SK-N-MC (cell line): Measurements from ENCODE around the gene GPC6.

ENCODE experiments used
- EZH2 ChIP-seq: fragments of 200-600 bp; sonication (generic); IDR thresholded peaks from one replicate; pipeline ENCODE4 v1.6.1; 2017; ENCODE audit warnings: antibody characterized with exemption
- FOXP2 ChIP-seq: optimal IDR thresholded peaks from 2 replicates; pipeline ENCODE3; 2011; ENCODE audit warnings: mild to moderate bottlenecking, moderate library complexity; ENCODE audit not compliant: insufficient read depth; ENCODE audit errors: extremely low read length, control extremely low read depth
- POLR2AphosphoS5 ChIP-seq: IDR thresholded peaks from 2 replicates; pipeline ENCODE4 v1.6.1; 2012; ENCODE audit warnings: mild to moderate bottlenecking, low read depth, low read length, borderline replicate concordance

- TF ChIP-seq POLR2AphosphoS5, result no peak
- TF ChIP-seq EZH2, result no peak
- TF ChIP-seq FOXP2, result no peak
These were observed 760.9 kb downstream of the GPC6 start for GRCh38 chr13:93987458-93987857.
